ENCODE results near the gene SMCR8. TPM values are rescaled to one million over a fixed set of nuclear protein-coding genes. Genes with fewer than 3 reads are reported as not detected.
"Not testable (repeated sequence)": the region's sequence is repeated elsewhere in the genome, so short reads cannot be mapped to it uniquely, and the experiment has no call there.

Gene SMCR8
- total RNA-seq, 1 donor from 2014 or later = 10.8 TPM

GRCh38 chr17:18318771-18319450 is 3.8 kb downstream of the SMCR8 start:
- DNase-seq (ENCODE audit: low read depth) = no peak

DNA sequence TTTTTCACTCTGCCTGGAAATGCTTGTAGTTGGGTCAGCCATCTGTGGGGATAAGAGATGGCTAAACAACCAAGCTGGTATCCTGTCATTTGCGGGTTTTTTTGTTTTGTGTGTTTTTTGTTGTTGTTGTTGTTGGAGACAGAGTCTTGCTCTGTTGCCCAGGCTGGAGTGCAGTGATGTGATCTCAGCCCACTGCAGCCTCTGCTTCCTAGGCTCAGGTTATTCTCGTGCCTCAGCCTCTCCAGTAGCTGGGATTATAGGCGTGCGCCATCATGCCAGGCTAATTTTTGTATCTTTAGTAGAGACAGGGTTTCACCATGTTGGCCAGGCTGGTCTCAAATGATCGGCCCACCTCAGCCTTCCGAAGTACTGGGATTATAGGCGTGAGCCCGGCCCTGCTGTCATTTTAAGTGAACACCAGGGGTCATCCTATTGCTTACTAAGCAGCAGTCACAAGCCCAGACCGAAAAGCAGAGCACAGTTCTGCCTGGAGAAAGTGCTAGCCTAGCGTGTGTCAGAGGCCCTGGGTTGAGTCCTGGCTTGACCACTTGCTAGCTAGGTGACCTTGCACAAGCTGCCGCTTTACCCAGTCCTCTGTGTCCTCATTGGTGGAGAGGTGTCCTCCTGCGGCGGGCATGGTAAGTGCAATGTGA is 4.6 kb downstream of the SMCR8 start:
- DNase-seq (ENCODE audit: low read depth) = peak; percentile 25

DNA sequence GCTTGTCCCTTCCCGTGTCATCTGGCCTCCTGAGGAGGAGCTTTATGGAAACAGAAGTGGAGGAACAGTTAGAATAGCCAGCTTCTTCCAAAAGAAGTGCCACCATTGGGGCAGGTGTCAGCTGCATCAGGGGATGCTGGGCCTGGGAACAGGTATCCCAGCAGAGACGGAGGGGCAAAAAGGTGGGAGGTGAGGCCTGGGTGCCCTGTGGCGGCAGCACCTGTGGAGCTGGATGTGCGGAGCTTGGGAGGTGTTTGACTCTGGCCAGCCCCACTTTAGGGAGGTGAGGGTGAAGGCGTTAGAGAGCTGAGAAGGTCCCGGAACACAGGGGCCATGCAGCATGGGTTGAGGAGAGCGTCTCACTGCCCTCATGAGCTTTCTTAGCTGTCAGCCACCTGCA is 5.2 kb downstream of the SMCR8 start:
- DNase-seq (ENCODE audit: low read depth) = no peak

- no peak for DNase-seq (ENCODE audit: low read depth)
Measured at GRCh38 chr17:18321309-18321708, 6.2 kb downstream of the SMCR8 start.

DNA sequence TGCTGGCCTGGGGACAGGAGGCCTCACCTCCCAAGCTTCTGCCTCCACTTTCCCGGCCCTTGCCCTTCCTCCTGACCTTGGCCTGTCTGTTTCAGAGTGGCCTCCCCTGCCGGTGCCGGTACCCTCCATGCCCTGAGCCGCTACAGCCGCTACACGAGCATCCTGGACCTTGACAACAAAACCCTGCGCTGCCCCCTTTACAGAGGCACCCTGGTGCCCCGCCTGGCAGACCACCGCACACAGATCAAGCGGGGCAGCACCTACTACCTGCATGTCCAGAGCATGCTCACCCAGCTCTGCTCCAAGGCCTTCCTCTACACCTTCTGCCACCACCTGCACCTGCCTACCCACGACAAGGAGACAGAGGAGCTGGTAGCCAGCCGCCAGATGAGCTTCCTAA is 7.4 kb downstream of the SMCR8 start:
- DNase-seq (ENCODE audit: low read depth) = no peak

DNA sequence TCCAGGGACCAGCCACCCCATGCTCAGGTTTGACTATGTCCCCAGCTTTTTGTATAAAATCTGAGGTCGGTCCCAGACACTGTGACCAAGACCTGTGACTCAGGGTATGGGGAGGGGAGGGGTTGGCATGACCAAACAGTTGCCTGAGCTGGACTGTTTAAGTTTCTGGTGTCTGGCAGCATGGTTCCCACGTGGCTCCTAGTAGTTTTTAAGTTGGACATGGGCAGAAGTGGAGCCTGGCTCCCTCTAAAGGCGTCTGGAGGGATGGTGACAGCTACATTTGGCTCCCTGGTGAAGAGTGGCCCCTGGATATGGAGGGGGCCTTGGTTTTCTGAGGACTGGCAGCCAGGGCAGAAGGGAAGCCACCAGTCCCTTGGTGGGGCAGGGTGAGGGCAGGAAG is 7.9 kb downstream of the SMCR8 start:
- no peak for DNase-seq (ENCODE audit: low read depth)

- no peak for DNase-seq (ENCODE audit: low read depth)
Measured at GRCh38 chr17:18323507-18324139, 8.5 kb downstream of the SMCR8 start.

DNA sequence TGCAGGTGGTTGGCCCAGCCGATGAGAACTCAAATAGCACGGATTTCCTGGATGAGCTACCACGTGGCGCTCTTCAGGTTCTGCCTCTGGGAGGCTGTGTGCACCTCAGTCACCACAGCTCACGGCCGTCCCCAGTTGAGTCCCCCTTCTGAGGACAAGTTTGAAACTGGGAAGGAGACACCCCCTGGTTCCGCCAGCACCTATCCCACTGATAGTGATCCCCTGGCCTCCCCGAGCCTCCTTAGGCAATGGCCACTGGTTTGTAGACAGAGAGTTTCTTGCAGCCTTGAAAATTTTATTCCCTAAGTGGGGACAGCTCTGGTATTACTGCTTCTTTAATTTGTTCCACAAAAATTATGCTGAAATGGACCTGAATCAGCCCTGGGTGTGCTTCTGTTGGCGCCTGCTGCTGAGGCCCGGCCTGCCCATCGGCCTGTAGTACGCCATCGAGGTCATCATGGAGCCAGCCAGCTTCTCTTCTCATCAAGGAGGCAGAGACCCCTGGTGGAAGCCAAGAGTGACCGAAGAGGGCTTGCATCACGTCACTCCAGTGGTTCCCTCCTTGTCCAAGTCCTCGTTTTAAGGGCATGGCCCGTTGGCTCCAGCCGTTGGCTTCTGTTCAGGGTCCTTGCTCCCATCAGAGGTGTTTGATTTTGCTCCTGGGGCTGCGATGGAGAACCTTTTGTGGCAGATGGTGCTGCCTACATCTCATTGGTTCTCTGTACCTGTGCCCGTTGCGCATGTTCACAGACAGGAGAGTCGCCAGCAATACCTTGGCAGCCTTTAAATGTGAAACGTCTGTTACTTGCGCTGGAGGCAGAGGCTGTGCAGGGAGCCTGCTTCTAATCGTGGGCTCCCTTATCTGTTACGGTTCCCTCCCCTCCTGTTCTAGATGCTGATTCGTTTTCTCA is 9.3 kb downstream of the SMCR8 start:
- DNase-seq (ENCODE audit: low read depth) = no peak

- DNase-seq (ENCODE audit: low read depth) = no peak
Measured at GRCh38 chr17:18326039-18326438, 10.9 kb downstream of the SMCR8 start.

- no peak for DNase-seq (ENCODE audit: low read depth)
Measured at GRCh38 chr17:18326572-18326971, 11.5 kb downstream of the SMCR8 start.

DNA sequence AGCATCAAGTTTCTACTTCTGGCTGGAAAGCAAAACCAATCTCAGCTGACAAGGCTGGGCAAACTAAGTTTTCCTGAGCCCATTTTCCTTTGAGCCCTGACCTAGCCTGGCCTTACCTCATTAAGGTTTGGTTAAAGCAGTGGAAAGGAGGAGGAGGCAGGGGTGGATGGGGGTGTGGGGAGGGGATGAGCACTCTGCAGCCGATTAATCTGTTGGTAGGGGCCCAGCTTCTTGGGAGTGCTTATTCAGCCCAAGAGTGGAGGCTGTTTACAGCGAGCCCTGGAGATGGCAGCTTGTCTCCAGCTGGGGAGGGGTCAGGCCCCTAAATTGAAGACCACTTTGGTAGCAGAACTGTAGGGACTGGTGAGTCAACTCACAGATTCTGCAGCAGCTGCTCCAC is 12.0 kb downstream of the SMCR8 start:
- DNase-seq (ENCODE audit: low read depth) = no peak

DNA sequence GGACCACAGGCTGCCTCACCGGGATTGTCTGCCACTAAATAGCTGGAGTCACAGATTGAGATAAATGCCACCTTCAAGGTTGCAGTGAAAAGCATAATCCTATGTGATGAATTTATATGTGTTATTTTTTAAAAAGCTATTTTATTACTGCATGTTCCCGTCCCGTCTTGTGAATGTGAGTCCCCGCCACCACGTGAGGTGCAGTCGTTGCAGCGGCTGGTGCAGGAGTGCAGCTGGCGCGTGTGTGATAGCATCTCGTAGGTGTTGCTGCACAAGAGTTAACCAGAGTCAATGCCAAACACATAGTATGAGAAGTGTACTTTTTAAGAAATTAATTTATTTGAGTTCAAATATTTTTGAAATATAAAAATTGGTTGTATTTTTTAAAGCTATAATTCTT is 12.5 kb downstream of the SMCR8 start:
- no peak for DNase-seq (ENCODE audit: low read depth)

DNA sequence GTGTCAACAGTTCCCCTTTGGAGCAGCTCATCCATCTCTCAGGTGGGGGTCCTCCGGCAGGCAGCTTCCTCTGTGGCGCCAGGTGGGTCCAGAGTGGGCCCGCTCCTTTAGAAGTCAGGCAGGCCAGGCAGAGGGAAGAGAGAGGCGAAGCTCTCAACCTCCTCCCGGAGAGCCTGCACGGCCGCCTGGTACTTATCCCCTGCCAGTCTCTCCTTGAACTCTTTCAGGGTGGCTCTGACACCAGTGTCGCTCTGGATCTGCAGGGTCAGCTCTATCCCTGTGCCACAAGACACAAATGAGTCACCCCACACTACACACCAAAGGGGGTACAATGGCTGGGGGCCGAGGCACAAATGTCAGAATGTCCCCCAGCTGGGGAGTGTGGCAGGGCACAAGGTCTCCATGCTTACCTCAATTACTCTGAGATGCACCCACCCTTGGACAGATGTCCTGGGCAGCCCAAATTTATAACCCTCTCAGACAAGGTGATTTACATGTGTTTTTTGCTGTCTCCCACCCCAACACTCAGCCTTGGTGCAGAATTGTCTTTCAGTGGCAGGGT is 13.6 kb downstream of the SMCR8 start:
- no peak for DNase-seq (ENCODE audit: low read depth)

DNA sequence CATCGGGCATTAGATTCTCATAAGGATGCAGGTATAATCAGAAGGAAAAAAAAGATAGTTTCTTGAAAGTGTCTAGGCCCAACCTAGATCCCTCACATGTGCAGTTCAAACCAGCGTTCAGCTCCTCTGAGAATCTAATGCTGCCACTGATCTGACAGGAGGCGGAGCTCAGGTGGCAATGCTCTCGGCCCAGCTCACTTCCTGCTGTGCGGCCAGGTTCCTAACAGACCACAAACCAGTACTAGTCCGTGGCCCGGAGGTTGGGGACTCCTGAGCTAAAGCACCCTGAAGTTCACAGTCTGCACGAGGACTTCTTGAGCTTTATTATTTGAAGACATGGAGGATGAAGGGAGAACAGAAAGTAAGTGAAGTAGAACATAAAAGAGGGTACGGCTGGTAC is 16.8 kb downstream of the SMCR8 start:
- DNase-seq (ENCODE audit: low read depth) = no peak

- no peak for DNase-seq (ENCODE audit: low read depth)
Measured at GRCh38 chr17:18332909-18333489, 17.9 kb downstream of the SMCR8 start.

GRCh38 chr17:18338158-18338557 is 23.1 kb downstream of the SMCR8 start:
- not testable (repeated sequence) for DNase-seq (ENCODE audit: low read depth)

DNA sequence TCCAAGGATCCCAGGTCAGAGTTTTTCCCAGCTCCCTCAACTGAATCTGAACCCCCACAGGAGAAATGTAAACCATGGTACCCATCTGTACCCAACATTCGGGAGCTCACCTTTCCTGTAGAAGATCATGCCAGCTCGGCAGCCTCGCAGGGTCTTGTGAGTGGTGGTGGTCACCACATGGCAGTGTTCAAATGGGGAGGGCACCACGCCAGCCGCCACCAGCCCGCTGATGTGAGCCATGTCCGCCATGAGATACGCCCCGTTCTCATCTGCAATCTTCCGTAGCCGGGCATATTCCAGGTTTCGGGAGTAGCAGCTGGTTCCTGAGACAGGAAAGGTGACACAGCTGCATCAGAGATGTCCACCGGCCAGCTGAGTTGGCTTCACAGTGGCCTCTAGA is 24.8 kb downstream of the SMCR8 start:
- no peak for DNase-seq (ENCODE audit: low read depth)

DNA sequence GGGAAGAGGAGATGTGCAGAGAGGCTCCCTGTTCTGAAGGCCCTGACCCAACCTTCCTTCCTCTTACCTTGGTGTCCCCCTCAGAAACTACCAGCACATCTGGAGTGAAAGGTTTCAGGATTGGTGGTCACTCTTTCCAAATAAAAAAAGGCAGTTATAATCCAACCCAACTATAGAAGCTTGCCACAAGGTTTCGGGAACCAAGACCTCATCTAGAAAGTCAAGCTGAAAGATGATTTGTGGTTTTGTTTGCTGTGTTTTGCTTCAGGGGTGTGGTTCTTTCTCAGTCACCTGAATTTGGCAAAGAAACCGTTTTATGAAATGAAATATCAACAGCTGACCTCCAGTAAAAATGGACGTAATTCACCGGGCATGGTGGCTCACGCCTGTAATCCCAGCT is 28.9 kb downstream of the SMCR8 start:
- DNase-seq (ENCODE audit: low read depth) = no peak

DNA sequence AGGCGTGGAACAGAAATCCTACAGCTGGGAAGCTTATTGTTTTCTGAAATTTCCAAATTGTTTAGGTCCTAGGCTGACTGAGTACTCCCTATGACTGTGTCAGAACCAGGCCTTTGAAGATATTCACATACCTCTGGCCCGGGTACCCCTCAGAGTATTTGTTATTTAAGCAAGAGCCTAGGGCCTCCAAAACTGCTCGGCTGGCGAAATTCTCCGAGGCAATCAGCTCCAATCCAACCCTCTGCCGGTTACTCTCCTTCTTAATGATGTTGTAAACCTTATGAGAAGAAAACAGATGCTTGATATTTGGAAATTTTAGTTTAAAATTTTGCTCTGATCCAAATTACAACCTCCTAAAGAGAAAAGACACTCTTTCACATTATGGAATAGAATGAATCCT is 38.4 kb downstream of the SMCR8 start:
- no peak for DNase-seq (ENCODE audit: low read depth)

- no peak for DNase-seq (ENCODE audit: low read depth)
Measured at GRCh38 chr17:18356624-18357023, 41.5 kb downstream of the SMCR8 start.

DNA sequence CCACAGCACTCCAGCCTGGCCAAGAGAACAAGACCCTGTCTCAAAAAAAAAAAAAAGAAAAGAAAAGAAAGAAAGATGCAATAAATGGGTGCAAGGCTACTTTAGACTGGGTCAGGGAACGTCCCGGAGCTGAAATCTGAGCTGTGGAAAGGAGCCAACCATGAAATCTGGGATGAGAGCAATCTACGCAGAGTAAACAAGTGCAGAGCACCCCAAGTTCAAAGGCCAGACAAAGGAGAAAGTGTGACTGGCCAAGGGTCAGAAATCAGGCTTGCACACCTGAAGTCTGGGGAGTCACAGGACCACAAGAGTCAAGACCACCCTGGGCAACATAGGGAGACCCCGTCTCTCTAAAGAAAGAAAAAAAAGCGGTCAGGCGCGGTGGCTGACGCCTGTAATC is 45.4 kb downstream of the SMCR8 start:
- DNase-seq (ENCODE audit: low read depth) = no peak

Data from myocyte (in vitro differentiated cells).